Measurements from ENCODE around the gene NSUN4. TPM values are rescaled to one million over a fixed set of nuclear protein-coding genes. Genes with fewer than 3 reads are reported as not detected.

The NSUN4 gene
- total and polyA plus RNA-seq, 9 of the 15 experiments (the other 6 are each of a cell fraction or from before 2014, with no cell fraction given): 33.4 to 60.2 (median 46.3) TPM

- TF ChIP-seq CLOCK (CRISPR knock-in tag; IDR thresholded peaks at IDR 0.05; ENCODE audit: borderline replicate concordance): no peak
- TF ChIP-seq SLC30A9 (CRISPR knock-in tag; IDR thresholded peaks at IDR 0.05): no peak
- no peak for TF ChIP-seq FOXO4 (CRISPR knock-in tag; IDR thresholded peaks at IDR 0.05)
- no peak for TF ChIP-seq SRSF1 (IDR thresholded peaks at IDR 0.05; ENCODE audit: low read depth, low read length)
- peak; percentile 96 for TF ChIP-seq KDM5B (IDR thresholded peaks at IDR 0.05; ENCODE audit: insufficient replicate concordance, low read depth, low read length)
- TF ChIP-seq MXI1 (IDR thresholded peaks at IDR 0.05; ENCODE audit: low read depth, low read length): peak; percentile 75; the same call in 1 of the 2 replicates
- TF ChIP-seq TBP (optimal IDR thresholded peaks at IDR 0.05; ENCODE audit: low read depth, low read length): peak; percentile 92
- TF ChIP-seq ZNF75A (CRISPR knock-in tag; IDR thresholded peaks at IDR 0.05): no peak
- no peak; the same call in 1 of the 2 replicates for TF ChIP-seq OTX1 (CRISPR knock-in tag; IDR thresholded peaks at IDR 0.05)
- peak; percentile 75 for TF ChIP-seq TOE1 (IDR thresholded peaks at IDR 0.05; ENCODE audit: borderline replicate concordance)
- TF ChIP-seq TOE1 (CRISPR knock-in tag; IDR thresholded peaks at IDR 0.05; ENCODE audit: borderline replicate concordance, low read depth): peak; percentile 82; the same call in 1 of the 2 replicates
- peak; percentile 87; the same call in 1 of the 2 replicates for TF ChIP-seq ETS1 (conservative IDR thresholded peaks at IDR 0.05; ENCODE audit: control insufficient read depth, low read depth, low read length)
- TF ChIP-seq XRCC4 (IDR thresholded peaks at IDR 0.05; ENCODE audit: extremely low read depth, insufficient read depth, insufficient read length): no peak
- TF ChIP-seq ZNF644 (tag; IDR thresholded peaks at IDR 0.05; ENCODE audit: low read depth): no peak
- TF ChIP-seq ZNF347 (CRISPR knock-in tag; IDR thresholded peaks at IDR 0.05; ENCODE audit: low read depth): no peak
- TF ChIP-seq HNRNPK (IDR thresholded peaks at IDR 0.05; ENCODE audit: low read depth, low read length, poor library complexity, severe bottlenecking): no peak
- no peak for TF ChIP-seq ZNF324 (CRISPR knock-in tag; IDR thresholded peaks at IDR 0.05)
- peak; percentile 59; the same call in 1 of the 2 replicates for TF ChIP-seq NR4A1 (CRISPR knock-in tag; IDR thresholded peaks at IDR 0.05)
- peak; percentile 65 for TF ChIP-seq NR4A1 (tag; IDR thresholded peaks at IDR 0.05)
- TF ChIP-seq SMAD4 (CRISPR knock-in tag; conservative IDR thresholded peaks at IDR 0.05): peak; percentile 90
- TF ChIP-seq ZNF444 (CRISPR knock-in tag; IDR thresholded peaks at IDR 0.05): 0 out of 2 replicates have a peak, but pooled peaks have one; percentile 35
- no peak; the same call in 1 of the 2 replicates for TF ChIP-seq LCOR (CRISPR knock-in tag; IDR thresholded peaks at IDR 0.05)
- peak; percentile 55 for TF ChIP-seq MEIS2 (IDR thresholded peaks at IDR 0.05; ENCODE audit: partially characterized antibody)
Observed at GRCh38 chr1:46340404-46341221, at the start of gene NSUN4 (continued).
